HepG2 (cell line): Measurements from ENCODE around the gene ADIPOR2. TPM values are rescaled to one million over a fixed set of nuclear protein-coding genes. Genes with fewer than 3 reads are reported as not detected.

Source experiments
- BCL3 ChIP-seq: sonication (generic); formaldehyde crosslinking; IDR thresholded peaks from 2 replicates; pipeline ENCODE4 v1.5.1; 2020; ENCODE audit warnings: mild to moderate bottlenecking, missing genetic modification reagents, moderate library complexity
- FOXA1 ChIP-seq, 2 experiments: fragments of 450-650 bp in 1 of 2; sonication (generic) in 1 of 2; formaldehyde crosslinking in 1 of 2; IDR thresholded peaks; 2 replicates each; pipeline versions ENCODE4 v1.4.0 to v1.6.1; 2016 to 2020; ENCODE audit warnings: missing genetic modification reagents in 1 of 2
- GLI4 ChIP-seq: sonication (generic); formaldehyde crosslinking; IDR thresholded peaks from 2 replicates; pipeline ENCODE4 v1.5.1; 2020; ENCODE audit warnings: missing genetic modification reagents, mild to moderate bottlenecking, moderate library complexity, borderline replicate concordance
- HCFC1 ChIP-seq: fragments of 150-350 bp; IDR thresholded peaks from 2 replicates; pipeline ENCODE4 v1.6.1; 2014; ENCODE audit warnings: low read depth, low read length
- JUND ChIP-seq: sonication (generic); formaldehyde crosslinking; IDR thresholded peaks from 2 replicates; pipeline ENCODE4 v1.8.0; 2022; ENCODE audit warnings: mild to moderate bottlenecking, missing genetic modification reagents
- MAFG ChIP-seq: sonication (generic); formaldehyde crosslinking; IDR thresholded peaks from 2 replicates; pipeline ENCODE4 v1.5.1; 2020; ENCODE audit warnings: mild to moderate bottlenecking, missing genetic modification reagents
- NCOR1 ChIP-seq: fragments of 200-600 bp; sonication (generic); IDR thresholded peaks from 2 replicates; pipeline ENCODE4 v1.7.0; 2017; ENCODE audit warnings: antibody characterized with exemption, low read length, borderline replicate concordance
- PHF20 ChIP-seq: sonication (generic); formaldehyde crosslinking; IDR thresholded peaks from 2 replicates; pipeline ENCODE4 v1.5.0; 2020; ENCODE audit warnings: mild to moderate bottlenecking, missing genetic modification reagents
- PRDM10 ChIP-seq: sonication (generic); formaldehyde crosslinking; IDR thresholded peaks from 2 replicates; pipeline ENCODE4 v1.4.0; 2020; ENCODE audit warnings: low read depth, missing genetic modification reagents
- REXO4 ChIP-seq: sonication (generic); formaldehyde crosslinking; IDR thresholded peaks from 2 replicates; pipeline ENCODE4 v1.8.0; 2022; ENCODE audit warnings: missing genetic modification reagents, mild to moderate bottlenecking, borderline replicate concordance
- TAF1 ChIP-seq: sonication (generic); formaldehyde crosslinking; IDR thresholded peaks from 2 replicates; pipeline ENCODE4 v1.4.0; 2020; ENCODE audit warnings: missing genetic modification reagents
- TOPORS ChIP-seq: sonication (generic); formaldehyde crosslinking; IDR thresholded peaks from 2 replicates; pipeline ENCODE4 v1.8.0; 2023; ENCODE audit warnings: mild to moderate bottlenecking, missing genetic modification reagents
- ZBTB7B ChIP-seq: sonication (generic); formaldehyde crosslinking; IDR thresholded peaks from 2 replicates; pipeline ENCODE4 v1.4.0; 2020; ENCODE audit warnings: missing genetic modification reagents
- ZIK1 ChIP-seq: sonication (generic); formaldehyde crosslinking; IDR thresholded peaks from 2 replicates; pipeline ENCODE4 v1.5.0; 2020; ENCODE audit warnings: mild to moderate bottlenecking, low read depth, missing genetic modification reagents, borderline replicate concordance
- ZNF232 ChIP-seq: sonication (generic); formaldehyde crosslinking; IDR thresholded peaks from 2 replicates; pipeline ENCODE4 v1.4.0; 2020; ENCODE audit warnings: missing genetic modification reagents, borderline replicate concordance
- ZNF30 ChIP-seq: sonication (generic); formaldehyde crosslinking; IDR thresholded peaks from 2 replicates; pipeline ENCODE4 v1.5.0; 2020; ENCODE audit warnings: mild to moderate bottlenecking, missing genetic modification reagents
- ZNF570 ChIP-seq: sonication (generic); formaldehyde crosslinking; IDR thresholded peaks from 2 replicates; pipeline ENCODE4 v1.4.0; 2020; ENCODE audit warnings: mild to moderate bottlenecking, missing genetic modification reagents, borderline replicate concordance
- ZNF572 ChIP-seq: sonication (generic); formaldehyde crosslinking; IDR thresholded peaks from 2 replicates; pipeline ENCODE4 v1.5.1; 2020; ENCODE audit warnings: mild to moderate bottlenecking, missing genetic modification reagents
- ZNF772 ChIP-seq: sonication (generic); formaldehyde crosslinking; IDR thresholded peaks from 2 replicates; pipeline ENCODE4 v1.5.0; 2020; ENCODE audit warnings: mild to moderate bottlenecking, missing genetic modification reagents
- ZSCAN29 ChIP-seq: sonication (generic); formaldehyde crosslinking; conservative IDR thresholded peaks from 2 replicates; pipeline ENCODE4 v1.4.0; 2020; ENCODE audit warnings: mild to moderate bottlenecking, missing genetic modification reagents
- polyA plus RNA-seq, 8 experiments: library from polyadenylated mRNA; depleted of rRNA in 3 of 8; stranded (reverse) in 7 of 8; unstranded in 1 of 8; fragments of >200 nt; fragmentation: Illumina TruSeq in 4 of 8; extraction: Trizol in 4 of 8; gene quantifications; 2 replicates each; pipeline versions ENCODE4 v1.2.1 to v1.2.3, GENCODE V29; 2011 to 2016; ENCODE audit warnings: low read depth in 4 of 8, missing spikeins in 1 of 8, mixed read lengths in 1 of 8; ENCODE audit not compliant: insufficient read depth in 1 of 8
- total RNA-seq, 5 experiments: library from RNA; depleted of rRNA; stranded (reverse); fragments of >200 nt; fragmentation: Illumina TruSeq; extraction: Trizol; gene quantifications; 2 replicates each; pipeline ENCODE4 v1.2.3, GENCODE V29; 2016; ENCODE audit warnings: low read depth in 1 of 5
- TF ChIP-seq, protein P1 (sequence below): sonication (generic); formaldehyde crosslinking; conservative IDR thresholded peaks from 2 replicates; pipeline ENCODE4 v1.5.0; 2020; ENCODE audit warnings: missing genetic modification reagents
- TF ChIP-seq, protein P2 (sequence below): sonication (generic); formaldehyde crosslinking; IDR thresholded peaks from 2 replicates; pipeline ENCODE4 v1.5.1; 2020; ENCODE audit warnings: mild to moderate bottlenecking, missing genetic modification reagents, borderline replicate concordance

Gene ADIPOR2
- total and polyA plus RNA-seq, 2 of the 13 experiments (the other 11 are each of a cell fraction or from before 2014, with no cell fraction given): 35.2 to 52.2 TPM

- TF ChIP-seq PHF20 (CRISPR knock-in tag) (peak; percentile 47; the same call in 1 of the 2 replicates), GLI4 (CRISPR knock-in tag) (no peak), TAF1 (CRISPR knock-in tag) (peak; percentile 24; the same call in 1 of the 2 replicates), NCOR1 (no peak), ZBTB7B (CRISPR knock-in tag) (no peak), JUND (CRISPR knock-in tag) (no peak), PRDM10 (0 out of 2 replicates have a peak, but pooled peaks have one; percentile 21), ZIK1 (CRISPR knock-in tag) (no peak), FOXA1 (IDR thresholded peaks at IDR 0.05) (no peak), FOXA1 (CRISPR knock-in tag; IDR thresholded peaks at IDR 0.05) (no peak), TOPORS (CRISPR knock-in tag) (no peak), REXO4 (CRISPR knock-in tag) (no peak), ZNF570 (CRISPR knock-in tag) (no peak), BCL3 (no peak), ZNF572 (no peak), ZSCAN29 (peak; percentile 41; the same call in 1 of the 2 replicates), HCFC1 (peak; percentile 85), ZNF232 (CRISPR knock-in tag) (no peak), ZNF772 (CRISPR knock-in tag) (no peak), ZNF30 (no peak), MAFG (CRISPR knock-in tag) (no peak)
- TF ChIP-seq, protein P1, sequence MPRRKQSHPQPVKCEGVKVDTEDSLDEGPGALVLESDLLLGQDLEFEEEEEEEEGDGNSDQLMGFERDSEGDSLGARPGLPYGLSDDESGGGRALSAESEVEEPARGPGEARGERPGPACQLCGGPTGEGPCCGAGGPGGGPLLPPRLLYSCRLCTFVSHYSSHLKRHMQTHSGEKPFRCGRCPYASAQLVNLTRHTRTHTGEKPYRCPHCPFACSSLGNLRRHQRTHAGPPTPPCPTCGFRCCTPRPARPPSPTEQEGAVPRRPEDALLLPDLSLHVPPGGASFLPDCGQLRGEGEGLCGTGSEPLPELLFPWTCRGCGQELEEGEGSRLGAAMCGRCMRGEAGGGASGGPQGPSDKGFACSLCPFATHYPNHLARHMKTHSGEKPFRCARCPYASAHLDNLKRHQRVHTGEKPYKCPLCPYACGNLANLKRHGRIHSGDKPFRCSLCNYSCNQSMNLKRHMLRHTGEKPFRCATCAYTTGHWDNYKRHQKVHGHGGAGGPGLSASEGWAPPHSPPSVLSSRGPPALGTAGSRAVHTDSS (CRISPR knock-in tag): no peak
- TF ChIP-seq, protein P2, sequence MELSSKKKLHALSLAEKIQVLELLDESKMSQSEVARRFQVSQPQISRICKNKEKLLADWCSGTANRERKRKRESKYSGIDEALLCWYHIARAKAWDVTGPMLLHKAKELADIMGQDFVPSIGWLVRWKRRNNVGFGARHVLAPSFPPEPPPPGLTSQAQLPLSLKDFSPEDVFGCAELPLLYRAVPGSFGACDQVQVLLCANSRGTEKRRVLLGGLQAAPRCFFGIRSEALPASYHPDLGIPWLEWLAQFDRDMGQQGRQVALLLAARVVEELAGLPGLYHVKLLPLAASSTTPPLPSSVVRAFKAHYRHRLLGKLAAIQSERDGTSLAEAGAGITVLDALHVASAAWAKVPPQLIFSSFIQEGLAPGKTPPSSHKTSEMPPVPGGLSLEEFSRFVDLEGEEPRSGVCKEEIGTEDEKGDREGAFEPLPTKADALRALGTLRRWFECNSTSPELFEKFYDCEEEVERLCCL (CRISPR knock-in tag): no peak
Measured at GRCh38 chr12:1804545-1805332, 113.9 kb downstream of the ADIPOR2 start (continued).
